RWPE2 (cell line): ENCODE data around the gene ACAD10.
A peak's percentile ranks its signal among the peaks of the same experiment; 100 is the strongest.

Experiments used
- ATAC-seq: fragments of 200-7000 bp; cut with Tn5 transposase; 3 replicates; pipeline ENCODE4 v1.9.1; 2021; ENCODE audit warnings: low read depth
- DNase-seq: peaks from one replicate; pipeline ENCODE4 v3.0.0-alpha.2; 2020; ENCODE audit warnings: low spot score
- H3K27ac ChIP-seq: fragments of 450-650 bp; 2 replicates; pipeline ENCODE4 v1.5.1; 2017; ENCODE audit warnings: mild to moderate bottlenecking; ENCODE audit not compliant: poor library complexity, severe bottlenecking
- H3K27me3 ChIP-seq: fragments of 250-450 bp; sonication (Bioruptor Pico); 2 replicates; pipeline ENCODE4 v1.5.1; 2021; ENCODE audit warnings: mild to moderate bottlenecking, moderate library complexity; ENCODE audit not compliant: insufficient read depth, poor library complexity, severe bottlenecking
- H3K36me3 ChIP-seq: fragments of 250-450 bp; sonication (Bioruptor Pico); 2 replicates; pipeline ENCODE4 v1.5.1; 2020; ENCODE audit warnings: low read depth, mild to moderate bottlenecking, moderate library complexity
- H3K4me1 ChIP-seq: fragments of 250-450 bp; sonication (Bioruptor Pico); 2 replicates; pipeline ENCODE4 v1.5.1; 2021; ENCODE audit warnings: mild to moderate bottlenecking, moderate library complexity; ENCODE audit not compliant: insufficient read depth, poor library complexity, severe bottlenecking
- H3K4me3 ChIP-seq: fragments of 250-450 bp; sonication (Bioruptor Pico); 2 replicates; pipeline ENCODE4 v1.5.1; 2021; ENCODE audit warnings: mild to moderate bottlenecking, moderate library complexity; ENCODE audit not compliant: severe bottlenecking
- H3K9me3 ChIP-seq: fragments of 250-450 bp; sonication (Bioruptor Pico); 2 replicates; pipeline ENCODE4 v1.5.1; 2021; ENCODE audit warnings: mild to moderate bottlenecking, moderate library complexity; ENCODE audit not compliant: severe bottlenecking
- CTCF ChIP-seq: fragments of 450-650 bp; IDR thresholded peaks from one replicate; pipeline ENCODE4 v1.5.1; 2017; ENCODE audit warnings: mild to moderate bottlenecking, moderate library complexity; ENCODE audit not compliant: poor library complexity, severe bottlenecking

Gene ACAD10

GRCh38 chr12:111780166-111780565 lies 94.3 kb downstream of the ACAD10 start:
- TF ChIP-seq CTCF, result no peak

GRCh38 chr12:111780615-111781014 lies 94.8 kb downstream of the ACAD10 start:
- DNase-seq, result no peak
- no peak for TF ChIP-seq CTCF
- Histone ChIP-seq H3K9me3 (no peaks in the 10 kb centered on the region), H3K36me3 (peaks cover 24% of the 10 kb centered on the region; the same call in 1 of the 2 replicates), H3K4me3 (no peak overlapping the region), H3K27ac (no peak overlapping the region), H3K4me1 (peaks cover 6% of the 10 kb centered on the region), H3K27me3 (no peaks in the 10 kb centered on the region)
- ATAC-seq, result peak; percentile 71

More at GRCh38 chr12:111780166-111780565, 94.3 kb downstream of the ACAD10 start:
- Histone ChIP-seq H3K4me1 (peaks cover 11% of the 10 kb centered on the region), H3K9me3 (no peaks in the 10 kb centered on the region), H3K27me3 (no peaks in the 10 kb centered on the region), H3K4me3 (no peak overlapping the region), H3K36me3 (peaks cover 19% of the 10 kb centered on the region; the same call in 1 of the 2 replicates), H3K27ac (no peak overlapping the region)
- ATAC-seq (no peak), DNase-seq (no peak)

GRCh38 chr12:111781085-111781658 lies 95.3 kb downstream of the ACAD10 start:
- ATAC-seq, result no peak
- Histone ChIP-seq H3K4me1 (peaks cover under 1% of the 10 kb centered on the region), H3K4me3 (no peak overlapping the region), H3K27me3 (no peaks in the 10 kb centered on the region), H3K27ac (no peak overlapping the region), H3K36me3 (peaks cover 29% of the 10 kb centered on the region; the same call in 1 of the 2 replicates), H3K9me3 (no peaks in the 10 kb centered on the region)
- DNase-seq, result no peak
- TF ChIP-seq CTCF, result no peak

GRCh38 chr12:111783046-111783445 lies 97.2 kb downstream of the ACAD10 start:
- no peaks in the 10 kb centered on the region for H3K27me3 ChIP-seq
- no peaks in the 10 kb centered on the region for H3K9me3 ChIP-seq
- DNase-seq (no peak), ATAC-seq (no peak)
- no peak overlapping the region for H3K4me3 ChIP-seq
- peaks cover 30% of the 10 kb centered on the region; the same call in 1 of the 2 replicates for H3K36me3 ChIP-seq
- no peak for TF ChIP-seq CTCF
- no peak overlapping the region for H3K27ac ChIP-seq
- H3K4me1 ChIP-seq, result no peaks in the 10 kb centered on the region

- Histone ChIP-seq H3K27me3 (no peaks in the 10 kb centered on the region), H3K4me3 (no peak overlapping the region), H3K36me3 (peaks cover 33% of the 10 kb centered on the region), H3K9me3 (no peaks in the 10 kb centered on the region), H3K4me1 (no peaks in the 10 kb centered on the region), H3K27ac (no peak overlapping the region)
- TF ChIP-seq CTCF, result no peak
- no peak for ATAC-seq
- DNase-seq, result no peak
Observed at GRCh38 chr12:111784953-111785352, 99.1 kb downstream of the ACAD10 start.
